GM10248 (cell line): Measurements from ENCODE around the gene PRKN.

Experiments used
- CTCF ChIA-PET: fragments of 300-600 bp; sonication (Branson Sonifier 250); formaldehyde crosslinking; extraction: SDS; loops from one replicate; lab custom pipeline; 2021; ENCODE audit warnings: antibody characterized with exemption; lab: Yijun Ruan, JAX
- POLR2A ChIA-PET: fragments of 350-650 bp; sonication (Branson Sonifier 250); formaldehyde crosslinking; extraction: SDS; loops from one replicate; lab custom pipeline; 2020; ENCODE audit warnings: antibody characterized with exemption; lab: Yijun Ruan, JAX
- DNase-seq: peaks from one replicate; pipeline ENCODE4 v3.0.0; 2012; ENCODE audit errors: extremely low spot score
- TF ChIP-seq, protein P1 (sequence below): IDR thresholded peaks from 2 replicates; pipeline ENCODE4 v1.5.1; 2012; ENCODE audit warnings: mild to moderate bottlenecking, low read depth; ENCODE audit errors: extremely low read depth, missing control alignments, control extremely low read depth

Gene PRKN

DNA sequence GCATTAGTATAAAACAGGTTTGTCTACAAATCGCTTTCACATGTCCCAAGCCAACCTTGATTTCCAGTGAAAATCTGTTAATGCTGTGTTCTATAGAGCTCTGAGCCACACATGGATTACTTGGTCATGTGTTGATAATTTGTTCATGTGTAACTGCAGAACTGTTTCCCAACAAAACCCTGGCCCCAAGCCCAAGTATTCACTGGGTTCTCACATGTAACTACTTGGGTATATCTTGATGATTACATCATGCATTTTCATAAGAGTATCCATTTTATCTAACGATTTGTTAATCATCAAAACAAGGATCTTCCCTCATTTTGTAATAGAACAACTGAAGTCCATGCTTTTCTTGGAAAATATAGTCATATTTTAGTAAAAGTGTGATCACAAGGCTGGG is 657.6 kb downstream of the PRKN start:
- ChIA-PET POLR2A (no interaction called here), CTCF (no interaction called here)
- TF ChIP-seq, protein P1, sequence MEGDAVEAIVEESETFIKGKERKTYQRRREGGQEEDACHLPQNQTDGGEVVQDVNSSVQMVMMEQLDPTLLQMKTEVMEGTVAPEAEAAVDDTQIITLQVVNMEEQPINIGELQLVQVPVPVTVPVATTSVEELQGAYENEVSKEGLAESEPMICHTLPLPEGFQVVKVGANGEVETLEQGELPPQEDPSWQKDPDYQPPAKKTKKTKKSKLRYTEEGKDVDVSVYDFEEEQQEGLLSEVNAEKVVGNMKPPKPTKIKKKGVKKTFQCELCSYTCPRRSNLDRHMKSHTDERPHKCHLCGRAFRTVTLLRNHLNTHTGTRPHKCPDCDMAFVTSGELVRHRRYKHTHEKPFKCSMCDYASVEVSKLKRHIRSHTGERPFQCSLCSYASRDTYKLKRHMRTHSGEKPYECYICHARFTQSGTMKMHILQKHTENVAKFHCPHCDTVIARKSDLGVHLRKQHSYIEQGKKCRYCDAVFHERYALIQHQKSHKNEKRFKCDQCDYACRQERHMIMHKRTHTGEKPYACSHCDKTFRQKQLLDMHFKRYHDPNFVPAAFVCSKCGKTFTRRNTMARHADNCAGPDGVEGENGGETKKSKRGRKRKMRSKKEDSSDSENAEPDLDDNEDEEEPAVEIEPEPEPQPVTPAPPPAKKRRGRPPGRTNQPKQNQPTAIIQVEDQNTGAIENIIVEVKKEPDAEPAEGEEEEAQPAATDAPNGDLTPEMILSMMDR, result no peak
- no peak for DNase-seq

DNA sequence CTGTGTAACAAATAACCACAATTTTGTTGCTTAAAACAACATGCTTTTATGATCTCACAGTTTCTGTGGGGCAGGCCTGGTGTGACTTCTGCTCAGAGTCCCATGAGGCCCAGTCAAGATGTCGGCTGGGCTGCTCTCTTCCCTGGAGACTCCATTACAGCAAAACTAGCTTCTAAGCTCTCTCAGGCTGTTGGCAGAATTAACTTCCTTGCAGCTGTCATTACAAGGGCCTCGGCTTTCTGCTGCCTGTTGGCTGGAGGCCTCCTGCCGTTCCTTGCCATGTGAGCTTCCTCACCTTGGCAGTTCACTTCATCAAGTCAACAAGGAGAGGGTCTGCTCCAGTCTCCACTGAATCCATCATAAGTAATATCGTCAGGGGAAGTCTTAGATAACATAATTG is 659.2 kb downstream of the PRKN start:
- ChIA-PET POLR2A (no interaction called here), CTCF (no interaction called here)
- TF ChIP-seq, protein P1, result no peak
- no peak for DNase-seq

DNA sequence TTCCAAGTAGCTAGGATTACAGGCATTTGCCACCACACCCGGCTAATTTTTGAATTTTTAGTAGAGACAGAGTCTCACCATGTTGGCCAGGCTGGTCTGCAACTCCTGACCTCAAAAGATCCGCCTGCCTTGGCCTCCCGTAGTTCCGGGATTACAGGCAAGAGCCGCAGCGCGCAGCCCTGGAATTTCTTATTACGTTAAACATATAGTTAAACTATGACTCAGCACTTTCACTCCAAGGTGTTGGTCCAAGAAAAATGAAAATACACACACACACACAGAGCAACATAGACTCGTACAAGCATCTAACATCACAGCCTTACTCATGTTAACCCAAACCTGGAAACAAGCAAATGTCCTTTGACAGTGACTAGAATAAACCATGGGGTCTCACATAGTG is 663.9 kb downstream of the PRKN start:
- TF ChIP-seq, protein P1, result no peak
- CTCF ChIA-PET, result no interaction called here
- no peak for DNase-seq
- POLR2A ChIA-PET, result no interaction called here

DNA sequence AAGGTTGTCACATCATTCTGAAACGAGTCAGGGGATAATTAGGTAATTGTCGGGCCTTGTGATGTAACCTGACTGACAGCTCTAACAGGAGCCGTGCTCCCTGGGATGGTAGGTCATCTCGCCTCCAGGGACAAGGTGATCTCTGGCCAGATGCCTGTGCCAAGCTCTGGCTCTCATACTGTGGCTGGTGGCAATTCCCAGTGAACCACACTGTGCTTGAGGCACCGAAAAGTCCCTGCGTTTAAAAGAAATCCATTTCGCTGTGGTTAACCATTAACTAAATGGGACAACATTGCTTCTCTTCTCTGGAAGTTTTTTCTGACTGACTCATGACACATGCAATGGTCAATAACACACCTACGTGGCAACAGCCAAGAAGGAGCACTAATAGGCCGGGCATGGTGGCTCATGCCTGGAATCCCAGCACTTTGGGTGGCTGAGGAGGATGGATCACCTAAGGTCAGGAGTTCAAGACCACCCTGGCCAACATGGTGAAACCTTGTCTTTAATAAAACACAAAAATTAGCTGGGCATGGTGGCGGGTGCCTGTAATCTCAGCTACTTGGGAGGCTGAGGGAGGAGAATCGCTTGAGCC is 669.2 kb downstream of the PRKN start:
- ChIA-PET CTCF (no interaction called here), POLR2A (no interaction called here)
- TF ChIP-seq, protein P1, result no peak
- DNase-seq, result no peak

DNA sequence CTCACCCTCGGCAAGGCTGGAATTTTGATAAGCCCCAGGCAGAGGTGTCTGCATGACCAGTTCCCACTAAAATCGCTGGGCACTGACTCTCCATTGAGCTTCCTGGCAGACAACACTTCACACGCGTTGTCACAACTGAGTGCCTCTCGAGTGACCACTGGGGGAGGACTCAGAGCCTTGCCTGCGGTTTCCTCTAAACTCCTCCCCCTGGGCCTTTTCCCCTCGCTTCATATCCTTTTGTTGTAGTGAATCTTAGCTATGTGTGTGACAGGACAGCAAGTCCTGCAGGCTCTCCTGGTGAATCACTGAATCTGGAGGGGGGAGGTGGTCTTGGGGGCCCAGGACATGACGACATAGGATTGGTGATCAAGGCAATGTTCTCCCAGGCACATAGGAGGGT is 670.8 kb downstream of the PRKN start:
- CTCF ChIA-PET, result no interaction called here
- POLR2A ChIA-PET, result no interaction called here
- DNase-seq, result no peak
- TF ChIP-seq, protein P1, result no peak

DNA sequence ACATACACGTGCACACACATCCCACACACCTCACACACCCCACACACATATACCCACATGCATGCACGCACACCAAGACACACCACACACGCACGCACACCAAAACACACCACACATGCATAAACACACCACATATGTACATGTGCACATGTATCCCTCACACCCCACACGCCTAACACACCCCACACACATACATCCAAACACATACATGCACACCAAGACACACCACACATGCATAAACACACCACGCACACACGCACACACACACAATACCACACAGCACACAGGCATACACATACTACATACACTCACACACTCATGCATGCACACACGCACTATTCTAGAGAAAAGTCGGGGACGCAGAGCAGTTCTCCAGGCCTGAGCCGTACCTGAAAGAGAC is 671.5 kb downstream of the PRKN start:
- TF ChIP-seq, protein P1, result no peak
- no peak for DNase-seq
- ChIA-PET CTCF (no interaction called here), POLR2A (no interaction called here)
